Measurements from ENCODE around the gene MANSC1.
"Not testable (repeated sequence)": the region's sequence is repeated elsewhere in the genome, so short reads cannot be mapped to it uniquely, and the experiment has no call there.

MANSC1 gene

GRCh38 chr12:12364787-12365445 is 14.9 kb upstream of the MANSC1 start:
- no peak for DNase-seq

- DNase-seq = no peak
These were observed 8.5 kb upstream of the MANSC1 start for GRCh38 chr12:12358528-12358927.

GRCh38 chr12:12357719-12358461 is 7.8 kb upstream of the MANSC1 start:
- DNase-seq = no peak

GRCh38 chr12:12356896-12357718 is 7.1 kb upstream of the MANSC1 start, which contains the start of gene BORCS5:
TSS of gene BORCS5 (plus strand) at chr12:12357078. CDS start at chr12:12357452, 374 bp downstream.
- DNase-seq = peak; percentile 63

GRCh38 chr12:12356467-12356895 is 6.4 kb upstream of the MANSC1 start:
- DNase-seq = no peak

- DNase-seq = no peak
These were observed 3.8 kb upstream of the MANSC1 start for GRCh38 chr12:12353807-12354206.

GRCh38 chr12:12353276-12353675 is 3.2 kb upstream of the MANSC1 start:
- DNase-seq = no peak

- DNase-seq = not testable (repeated sequence)
These were observed 1.6 kb upstream of the MANSC1 start for GRCh38 chr12:12351468-12352185.

GRCh38 chr12:12350868-12351463 is 924 bp upstream of the MANSC1 start:
- no peak for DNase-seq

- DNase-seq = no peak
These were observed 11.4 kb downstream of the MANSC1 start for GRCh38 chr12:12338527-12339168.

GRCh38 chr12:12336511-12336910 is 13.5 kb downstream of the MANSC1 start:
- DNase-seq = no peak

GRCh38 chr12:12336049-12336411 is 14.0 kb downstream of the MANSC1 start:
- DNase-seq = no peak

- DNase-seq = peak; percentile 10
These were observed 15.5 kb downstream of the MANSC1 start for GRCh38 chr12:12334367-12335040.

- DNase-seq = peak; percentile 96
These were observed 16.4 kb downstream of the MANSC1 start for GRCh38 chr12:12333407-12334366.

GRCh38 chr12:12331896-12332295 is 18.1 kb downstream of the MANSC1 start:
- no peak for DNase-seq

- no peak for DNase-seq
These were observed 18.7 kb downstream of the MANSC1 start for GRCh38 chr12:12331244-12331771.

GRCh38 chr12:12327802-12328201 is 22.2 kb downstream of the MANSC1 start:
- no peak for DNase-seq

- DNase-seq = no peak
These were observed 23.8 kb downstream of the MANSC1 start for GRCh38 chr12:12326262-12326661.

- no peak for DNase-seq
These were observed 26.5 kb downstream of the MANSC1 start for GRCh38 chr12:12323591-12323990.

GRCh38 chr12:12323118-12323517 is 26.9 kb downstream of the MANSC1 start:
- DNase-seq = no peak

All from NCI-H187 treated with DMSO at 0.1 percent for 48 hours (cell line).